ENCODE data around the gene STK31.
A peak's percentile ranks its signal among the peaks of the same experiment; 100 is the strongest.

STK31 gene

DNA sequence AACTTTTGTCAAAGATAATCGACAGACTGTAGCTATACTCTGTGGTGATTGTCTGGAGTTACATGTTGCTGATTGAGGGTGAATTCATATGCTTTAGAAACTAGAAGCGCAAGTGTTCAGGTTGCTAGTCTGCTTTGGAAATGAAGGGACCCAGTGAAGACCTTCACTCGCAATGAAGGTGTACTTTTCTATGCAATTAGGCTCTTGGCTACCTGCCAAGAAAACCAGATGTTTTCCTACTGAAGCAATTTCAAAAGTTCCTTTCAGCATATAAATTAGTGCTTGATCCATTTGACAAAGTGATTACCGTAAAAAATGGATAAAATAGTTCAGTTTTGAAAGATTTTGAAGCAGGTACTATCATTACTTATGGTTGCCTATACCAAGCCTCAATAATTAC, 10.0 kb upstream of the STK31 start:
- no peak overlapping the region for H3K27ac ChIP-seq (ENCODE audit: extremely low read depth, low read depth, low read length)
- H3K4me3 ChIP-seq (ENCODE audit: low read depth, low read length) = no peak overlapping the region
- ChIA-PET POLR2A (no interaction called here), CTCF (interaction anchor here (3.5 to 5.5 kb wide), 2 partner anchors 11 to 129 kb away, joined by 14 to 67 read pairs; partner anchors contain the start of gene STK31)
- H3K9me3 ChIP-seq (ENCODE audit: control insufficient read depth, insufficient read depth, low read depth, low read length) = no peaks in the 10 kb centered on the region
- no peaks in the 10 kb centered on the region for H3K4me1 ChIP-seq (ENCODE audit: control insufficient read depth, insufficient read depth, low read length)
- H3K36me3 ChIP-seq (ENCODE audit: control insufficient read depth in 2 of 2, insufficient read depth in 1 of 2, low read length in 2 of 2) = peaks cover 32 to 40% of the 10 kb centered on the region in 2 experiments
- no peak for TF ChIP-seq ZNF585B (tag by site-specific recombination; IDR thresholded peaks at IDR 0.05)
- TF ChIP-seq ZNF596 (tag by site-specific recombination; IDR thresholded peaks at IDR 0.05) = no peak
- 0 out of 2 replicates have a peak, but pooled peaks have one; percentile 18 for TF ChIP-seq KLF10 (tag by site-specific recombination; IDR thresholded peaks at IDR 0.05)
- no peak for TF ChIP-seq ZNF837 (tag by site-specific recombination; IDR thresholded peaks at IDR 0.05)
- TF ChIP-seq ZNF23 (tag by site-specific recombination; IDR thresholded peaks at IDR 0.05; ENCODE audit: borderline replicate concordance) = no peak
- TF ChIP-seq ZNF350 (tag by site-specific recombination; IDR thresholded peaks at IDR 0.05) = 0 out of 2 replicates have a peak, but pooled peaks have one; percentile 46
- TF ChIP-seq SP3 (tag by site-specific recombination; IDR thresholded peaks at IDR 0.05) = no peak
- TF ChIP-seq, protein P1, sequence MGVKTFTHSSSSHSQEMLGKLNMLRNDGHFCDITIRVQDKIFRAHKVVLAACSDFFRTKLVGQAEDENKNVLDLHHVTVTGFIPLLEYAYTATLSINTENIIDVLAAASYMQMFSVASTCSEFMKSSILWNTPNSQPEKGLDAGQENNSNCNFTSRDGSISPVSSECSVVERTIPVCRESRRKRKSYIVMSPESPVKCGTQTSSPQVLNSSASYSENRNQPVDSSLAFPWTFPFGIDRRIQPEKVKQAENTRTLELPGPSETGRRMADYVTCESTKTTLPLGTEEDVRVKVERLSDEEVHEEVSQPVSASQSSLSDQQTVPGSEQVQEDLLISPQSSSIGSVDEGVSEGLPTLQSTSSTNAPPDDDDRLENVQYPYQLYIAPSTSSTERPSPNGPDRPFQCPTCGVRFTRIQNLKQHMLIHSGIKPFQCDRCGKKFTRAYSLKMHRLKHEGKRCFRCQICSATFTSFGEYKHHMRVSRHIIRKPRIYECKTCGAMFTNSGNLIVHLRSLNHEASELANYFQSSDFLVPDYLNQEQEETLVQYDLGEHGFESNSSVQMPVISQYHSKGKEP (tag by site-specific recombination; IDR thresholded peaks at IDR 0.05) = 0 out of 2 replicates have a peak, but pooled peaks have one; percentile 46
- TF ChIP-seq OSR2 (tag by site-specific recombination; IDR thresholded peaks at IDR 0.05) = no peak
- TF ChIP-seq ZNF621 (tag by site-specific recombination; IDR thresholded peaks at IDR 0.05) = no peak
- TF ChIP-seq GLI2 (tag by site-specific recombination; IDR thresholded peaks at IDR 0.05; ENCODE audit: borderline replicate concordance, low read depth) = no peak
- TF ChIP-seq ZNF501 (tag by site-specific recombination; IDR thresholded peaks at IDR 0.05) = no peak
- TF ChIP-seq ZNF473 (tag by site-specific recombination; IDR thresholded peaks at IDR 0.05) = no peak
- TF ChIP-seq ZNF292 (tag by site-specific recombination; IDR thresholded peaks at IDR 0.05; ENCODE audit: borderline replicate concordance, low read depth) = no peak
- TF ChIP-seq ZNF560 (tag by site-specific recombination; IDR thresholded peaks at IDR 0.05; ENCODE audit: borderline replicate concordance) = no peak

DNA sequence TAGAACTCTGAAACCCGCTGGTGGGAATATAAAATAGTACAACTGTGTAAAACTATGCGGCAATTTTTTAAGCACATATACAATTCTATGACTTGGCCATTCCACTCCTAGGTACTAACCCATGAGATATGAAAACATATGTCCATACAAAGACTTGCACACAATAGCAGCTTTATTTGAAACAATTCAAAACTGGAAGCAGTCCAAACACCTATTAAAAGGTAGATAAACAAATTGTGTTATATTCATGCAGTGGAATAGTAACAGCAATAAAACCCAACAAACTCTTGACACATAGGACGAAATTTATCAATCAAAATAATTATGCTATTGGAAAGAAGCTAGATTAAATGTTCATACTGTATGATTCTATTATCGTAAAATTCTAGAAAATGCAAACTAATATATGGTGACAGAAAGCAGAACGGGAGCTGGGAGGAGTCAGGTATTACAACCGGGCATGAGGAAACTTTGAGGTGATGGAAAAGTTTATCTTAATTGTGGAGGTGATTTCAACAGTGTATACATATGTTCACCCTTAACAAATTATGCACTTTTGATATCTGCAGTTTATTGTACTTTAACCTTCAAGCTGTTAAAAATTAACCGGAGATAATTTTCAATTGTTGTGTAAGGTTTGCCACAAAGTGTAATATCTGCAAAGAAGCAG, 803 bp upstream of the STK31 start:
- no peaks in the 10 kb centered on the region for H3K4me1 ChIP-seq (ENCODE audit: control insufficient read depth, insufficient read depth, low read length)
- no peak overlapping the region for H3K27ac ChIP-seq (ENCODE audit: extremely low read depth, low read depth, low read length)
- H3K36me3 ChIP-seq (ENCODE audit: control insufficient read depth in 2 of 2, insufficient read depth in 1 of 2, low read length in 2 of 2) = peaks cover 10 to 14% of the 10 kb centered on the region in 2 experiments; a peak in 2 of 3 replicates
- H3K9me3 ChIP-seq (ENCODE audit: control insufficient read depth, insufficient read depth, low read depth, low read length) = peaks cover 2% of the 10 kb centered on the region; the same call in 1 of the 2 replicates
- ChIA-PET POLR2A (no interaction called here), CTCF (interaction anchor here (0.6 to 6.8 kb wide), 7 partner anchors 11 to 164 kb away, joined by 3 to 70 read pairs (median 5); no protein-coding TSS in a partner anchor)
- H3K4me3 ChIP-seq (ENCODE audit: low read depth, low read length) = no peak overlapping the region
- TF ChIP-seq YY2 (tag by site-specific recombination; IDR thresholded peaks at IDR 0.05) = no peak
- TF ChIP-seq ZNF558 (tag by site-specific recombination; IDR thresholded peaks at IDR 0.05) = no peak
- no peak for TF ChIP-seq ZNF623 (tag by site-specific recombination; IDR thresholded peaks at IDR 0.05)
- TF ChIP-seq, protein P2, sequence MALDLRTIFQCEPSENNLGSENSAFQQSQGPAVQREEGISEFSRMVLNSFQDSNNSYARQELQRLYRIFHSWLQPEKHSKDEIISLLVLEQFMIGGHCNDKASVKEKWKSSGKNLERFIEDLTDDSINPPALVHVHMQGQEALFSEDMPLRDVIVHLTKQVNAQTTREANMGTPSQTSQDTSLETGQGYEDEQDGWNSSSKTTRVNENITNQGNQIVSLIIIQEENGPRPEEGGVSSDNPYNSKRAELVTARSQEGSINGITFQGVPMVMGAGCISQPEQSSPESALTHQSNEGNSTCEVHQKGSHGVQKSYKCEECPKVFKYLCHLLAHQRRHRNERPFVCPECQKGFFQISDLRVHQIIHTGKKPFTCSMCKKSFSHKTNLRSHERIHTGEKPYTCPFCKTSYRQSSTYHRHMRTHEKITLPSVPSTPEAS (tag by site-specific recombination; IDR thresholded peaks at IDR 0.05) = no peak
- TF ChIP-seq, protein P3, sequence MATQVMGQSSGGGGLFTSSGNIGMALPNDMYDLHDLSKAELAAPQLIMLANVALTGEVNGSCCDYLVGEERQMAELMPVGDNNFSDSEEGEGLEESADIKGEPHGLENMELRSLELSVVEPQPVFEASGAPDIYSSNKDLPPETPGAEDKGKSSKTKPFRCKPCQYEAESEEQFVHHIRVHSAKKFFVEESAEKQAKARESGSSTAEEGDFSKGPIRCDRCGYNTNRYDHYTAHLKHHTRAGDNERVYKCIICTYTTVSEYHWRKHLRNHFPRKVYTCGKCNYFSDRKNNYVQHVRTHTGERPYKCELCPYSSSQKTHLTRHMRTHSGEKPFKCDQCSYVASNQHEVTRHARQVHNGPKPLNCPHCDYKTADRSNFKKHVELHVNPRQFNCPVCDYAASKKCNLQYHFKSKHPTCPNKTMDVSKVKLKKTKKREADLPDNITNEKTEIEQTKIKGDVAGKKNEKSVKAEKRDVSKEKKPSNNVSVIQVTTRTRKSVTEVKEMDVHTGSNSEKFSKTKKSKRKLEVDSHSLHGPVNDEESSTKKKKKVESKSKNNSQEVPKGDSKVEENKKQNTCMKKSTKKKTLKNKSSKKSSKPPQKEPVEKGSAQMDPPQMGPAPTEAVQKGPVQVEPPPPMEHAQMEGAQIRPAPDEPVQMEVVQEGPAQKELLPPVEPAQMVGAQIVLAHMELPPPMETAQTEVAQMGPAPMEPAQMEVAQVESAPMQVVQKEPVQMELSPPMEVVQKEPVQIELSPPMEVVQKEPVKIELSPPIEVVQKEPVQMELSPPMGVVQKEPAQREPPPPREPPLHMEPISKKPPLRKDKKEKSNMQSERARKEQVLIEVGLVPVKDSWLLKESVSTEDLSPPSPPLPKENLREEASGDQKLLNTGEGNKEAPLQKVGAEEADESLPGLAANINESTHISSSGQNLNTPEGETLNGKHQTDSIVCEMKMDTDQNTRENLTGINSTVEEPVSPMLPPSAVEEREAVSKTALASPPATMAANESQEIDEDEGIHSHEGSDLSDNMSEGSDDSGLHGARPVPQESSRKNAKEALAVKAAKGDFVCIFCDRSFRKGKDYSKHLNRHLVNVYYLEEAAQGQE (tag by site-specific recombination; IDR thresholded peaks at IDR 0.05) = no peak
- TF ChIP-seq SP3 (tag by site-specific recombination; IDR thresholded peaks at IDR 0.05) = no peak
- no peak for TF ChIP-seq ZNF521 (tag by site-specific recombination; IDR thresholded peaks at IDR 0.05)
- no peak for TF ChIP-seq SP7 (tag by site-specific recombination; IDR thresholded peaks at IDR 0.05)
- no peak for TF ChIP-seq ZNF121 (tag by site-specific recombination; IDR thresholded peaks at IDR 0.05)
- TF ChIP-seq, protein P4, sequence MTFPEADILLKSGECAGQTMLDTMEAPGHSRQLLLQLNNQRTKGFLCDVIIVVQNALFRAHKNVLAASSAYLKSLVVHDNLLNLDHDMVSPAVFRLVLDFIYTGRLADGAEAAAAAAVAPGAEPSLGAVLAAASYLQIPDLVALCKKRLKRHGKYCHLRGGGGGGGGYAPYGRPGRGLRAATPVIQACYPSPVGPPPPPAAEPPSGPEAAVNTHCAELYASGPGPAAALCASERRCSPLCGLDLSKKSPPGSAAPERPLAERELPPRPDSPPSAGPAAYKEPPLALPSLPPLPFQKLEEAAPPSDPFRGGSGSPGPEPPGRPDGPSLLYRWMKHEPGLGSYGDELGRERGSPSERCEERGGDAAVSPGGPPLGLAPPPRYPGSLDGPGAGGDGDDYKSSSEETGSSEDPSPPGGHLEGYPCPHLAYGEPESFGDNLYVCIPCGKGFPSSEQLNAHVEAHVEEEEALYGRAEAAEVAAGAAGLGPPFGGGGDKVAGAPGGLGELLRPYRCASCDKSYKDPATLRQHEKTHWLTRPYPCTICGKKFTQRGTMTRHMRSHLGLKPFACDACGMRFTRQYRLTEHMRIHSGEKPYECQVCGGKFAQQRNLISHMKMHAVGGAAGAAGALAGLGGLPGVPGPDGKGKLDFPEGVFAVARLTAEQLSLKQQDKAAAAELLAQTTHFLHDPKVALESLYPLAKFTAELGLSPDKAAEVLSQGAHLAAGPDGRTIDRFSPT (tag by site-specific recombination; IDR thresholded peaks at IDR 0.05) = no peak
- TF ChIP-seq ZNF311 (tag by site-specific recombination; IDR thresholded peaks at IDR 0.05; ENCODE audit: borderline replicate concordance) = no peak
- TF ChIP-seq ZNF544 (tag by site-specific recombination; IDR thresholded peaks at IDR 0.05) = no peak
- TF ChIP-seq, protein P5, sequence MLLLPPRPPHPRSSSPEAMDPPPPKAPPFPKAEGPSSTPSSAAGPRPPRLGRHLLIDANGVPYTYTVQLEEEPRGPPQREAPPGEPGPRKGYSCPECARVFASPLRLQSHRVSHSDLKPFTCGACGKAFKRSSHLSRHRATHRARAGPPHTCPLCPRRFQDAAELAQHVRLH (tag by site-specific recombination; IDR thresholded peaks at IDR 0.05) = no peak

All from HEK293 (cell line).